Karpas-422 (cell line): Measurements from ENCODE around the gene WNT5B. TPM values are rescaled to one million over a fixed set of nuclear protein-coding genes. Genes with fewer than 3 reads are reported as not detected.

Experiments
- DNase-seq: peaks from one replicate; pipeline ENCODE4 v3.0.0-alpha.2; 2015
- H2AFZ ChIP-seq: fragments of 200-600 bp; sonication (generic); 2 replicates; pipeline ENCODE4 v1.6.1; 2014; ENCODE audit warnings: antibody characterized with exemption, low read length, mixed read lengths
- H3K27ac ChIP-seq: fragments of 200-600 bp; sonication (generic); 2 replicates; pipeline ENCODE4 v1.5.1; 2014; ENCODE audit warnings: mild to moderate bottlenecking, low read length, moderate library complexity
- H3K27me3 ChIP-seq: fragments of 200-600 bp; sonication (generic); 2 replicates; pipeline ENCODE4 v1.6.1; 2014; ENCODE audit warnings: low read length, mixed read lengths
- H3K36me3 ChIP-seq: fragments of 200-600 bp; sonication (generic); 2 replicates; pipeline ENCODE4 v1.6.1; 2014; ENCODE audit warnings: low read length, mixed read lengths; ENCODE audit not compliant: insufficient read depth
- H3K4me1 ChIP-seq: fragments of 200-600 bp; sonication (generic); 2 replicates; pipeline ENCODE4 v1.6.1; 2014; ENCODE audit warnings: mild to moderate bottlenecking, low read length, mixed read lengths
- H3K4me2 ChIP-seq: fragments of 200-600 bp; sonication (generic); 2 replicates; pipeline ENCODE4 v1.6.1; 2014; ENCODE audit warnings: low read length, low read depth, mild to moderate bottlenecking; ENCODE audit not compliant: poor library complexity, severe bottlenecking
- H3K4me3 ChIP-seq: fragments of 200-600 bp; sonication (generic); 2 replicates; pipeline ENCODE4 v1.5.1; 2014; ENCODE audit warnings: mild to moderate bottlenecking, antibody characterized with exemption, low read length, mixed read lengths
- H3K79me2 ChIP-seq: fragments of 200-600 bp; sonication (generic); 2 replicates; pipeline ENCODE4 v1.6.1; 2014; ENCODE audit warnings: mild to moderate bottlenecking, low read length, mixed read lengths
- H3K9ac ChIP-seq: fragments of 200-600 bp; sonication (generic); 2 replicates; pipeline ENCODE4 v1.6.0; 2014; ENCODE audit warnings: low read length
- H3K9me2 ChIP-seq: fragments of 200-600 bp; sonication (generic), shearing (Covaris generic); replicated peaks from 2 replicates; pipeline ENCODE4 v1.6.0; 2014; ENCODE audit warnings: mild to moderate bottlenecking, low read length, moderate library complexity; ENCODE audit not compliant: insufficient read depth
- H3K9me3 ChIP-seq: fragments of 300-700, 200-600 bp; sonication (generic); 2 replicates; pipeline ENCODE4 v1.6.1; 2014; ENCODE audit warnings: low read length, mixed read lengths
- H4K20me1 ChIP-seq: fragments of 200-600 bp; sonication (generic); 2 replicates; pipeline ENCODE4 v1.6.1; 2014; ENCODE audit warnings: mild to moderate bottlenecking, antibody characterized with exemption, low read length, low read depth; ENCODE audit not compliant: insufficient read depth
- total RNA-seq: library from RNA; depleted of rRNA; stranded (reverse); fragments of >200 nt; shearing (Covaris generic); gene quantifications from 2 replicates; pipeline ENCODE4 v1.2.3, GENCODE V29; 2014; ENCODE audit warnings: low replicate concordance

The WNT5B gene
- total RNA-seq, 1 experiment from 2014 or later, result not detected

DNA sequence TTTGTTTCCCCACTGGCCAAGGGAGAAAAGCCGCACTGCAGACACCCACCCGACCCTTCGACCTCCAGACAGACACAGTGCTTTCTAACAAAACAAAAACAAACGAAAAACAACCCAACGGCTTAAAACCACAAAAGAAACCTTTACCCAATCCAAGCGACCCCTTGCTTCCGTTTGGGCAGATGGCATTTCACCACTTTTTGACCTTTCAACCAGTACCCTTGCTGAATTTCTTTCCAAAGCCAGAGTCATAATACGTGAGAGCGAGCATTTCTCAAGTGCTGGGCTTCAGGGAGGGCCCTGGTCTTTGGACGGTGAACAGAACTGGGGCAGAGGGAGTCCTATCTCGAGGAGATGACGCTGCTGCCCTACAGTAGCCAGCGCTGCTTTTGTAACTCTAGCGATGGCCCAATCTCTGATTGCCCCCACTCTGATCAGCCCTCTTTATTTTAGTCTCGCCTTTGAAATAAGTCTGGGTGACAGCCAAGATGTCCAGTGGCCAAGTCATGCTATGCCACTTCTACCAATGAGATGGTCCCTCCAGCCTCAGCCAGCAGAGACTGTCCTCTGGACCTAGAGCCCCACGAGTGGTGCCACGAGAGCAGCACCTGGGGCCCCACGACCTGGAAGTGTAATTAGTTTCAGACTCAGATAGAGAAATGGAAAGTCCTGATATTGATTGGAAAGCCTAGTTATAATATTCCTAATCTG lies 40.0 kb downstream of the WNT5B start:
- no peak overlapping the region for H3K4me2 ChIP-seq
- H4K20me1 ChIP-seq, result no peaks in the 10 kb centered on the region
- peaks cover 4% of the 10 kb centered on the region; the same call in 1 of the 2 replicates for H3K4me1 ChIP-seq
- no peaks in the 10 kb centered on the region for H3K27me3 ChIP-seq
- H3K9ac ChIP-seq, result no peak overlapping the region
- H3K36me3 ChIP-seq, result no peaks in the 10 kb centered on the region
- no peaks in the 10 kb centered on the region for H3K9me3 ChIP-seq
- no peak overlapping the region for H2AFZ ChIP-seq
- H3K79me2 ChIP-seq, result no peaks in the 10 kb centered on the region
- H3K4me3 ChIP-seq, result no peak overlapping the region
- no peak for DNase-seq
- H3K27ac ChIP-seq, result no peak overlapping the region
- H3K9me2 ChIP-seq, result no peaks in the 10 kb centered on the region

DNA sequence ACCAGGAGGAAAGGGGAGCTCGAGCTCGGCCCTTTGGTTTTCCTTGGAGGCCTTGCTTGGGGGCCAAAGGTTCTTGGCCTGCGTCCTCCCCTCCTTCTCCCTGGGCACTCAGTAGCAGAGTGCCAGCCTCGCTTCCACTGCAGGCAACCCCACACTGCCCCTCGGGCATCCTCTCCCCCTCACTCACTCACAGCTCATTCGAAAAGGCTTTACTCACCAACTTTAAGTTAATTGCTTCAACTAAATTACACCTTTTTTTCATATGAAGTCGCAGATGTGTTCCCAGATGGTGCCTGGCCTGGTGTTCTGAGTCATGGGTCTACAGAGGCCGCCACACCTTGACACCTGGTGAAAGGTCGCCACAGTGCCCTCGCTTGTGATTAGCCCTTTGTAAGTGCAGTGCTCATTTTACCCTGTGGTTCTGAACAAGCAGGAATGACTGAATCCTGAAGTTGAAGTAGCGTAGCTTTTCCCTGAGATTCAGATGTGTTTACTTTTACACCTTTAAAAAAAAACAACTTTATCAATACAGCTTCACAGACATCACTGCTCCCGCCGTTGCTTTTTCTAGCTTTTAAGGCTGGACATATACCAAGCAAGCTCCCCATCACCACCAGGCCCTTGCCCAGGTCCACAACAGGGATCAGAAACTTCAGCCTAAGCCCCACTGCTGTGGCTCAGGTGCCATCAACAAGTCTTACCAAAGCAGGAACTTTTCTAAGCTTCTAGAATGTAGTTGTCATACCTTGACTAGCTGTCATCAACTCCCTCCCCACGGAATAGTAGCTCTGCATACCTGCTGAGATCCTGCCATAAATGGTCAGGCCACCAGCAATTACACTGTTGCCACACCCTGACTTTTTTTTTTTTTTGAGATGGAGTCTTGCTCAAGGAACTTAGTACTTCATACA lies 41.6 kb downstream of the WNT5B start:
- no peak overlapping the region for H3K4me2 ChIP-seq

DNA sequence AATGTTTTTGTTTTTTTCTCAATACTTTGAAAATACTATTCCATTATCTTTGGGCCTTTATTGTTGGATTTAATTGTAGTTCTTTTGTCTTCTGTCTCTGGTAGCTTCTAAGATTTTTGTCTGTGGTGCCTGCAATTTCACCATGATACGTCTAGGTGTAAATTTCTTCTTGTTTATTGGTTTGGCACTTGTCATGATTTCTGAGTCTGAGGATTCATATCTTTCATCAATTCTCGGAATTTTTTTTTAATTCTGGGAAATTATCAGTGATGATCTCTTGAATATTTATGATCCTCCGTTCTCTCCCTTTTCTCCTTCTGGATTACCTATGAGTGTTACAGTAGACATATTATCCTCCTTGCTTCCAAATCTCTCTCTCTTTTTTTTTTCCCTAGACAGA lies 47.0 kb downstream of the WNT5B start:
- Histone ChIP-seq H3K4me3 (no peak overlapping the region), H3K79me2 (no peaks in the 10 kb centered on the region), H3K4me1 (no peaks in the 10 kb centered on the region), H3K9me3 (no peaks in the 10 kb centered on the region), H3K9me2 (no peaks in the 10 kb centered on the region), H3K36me3 (no peaks in the 10 kb centered on the region), H3K4me2 (no peak overlapping the region), H2AFZ (no peak overlapping the region), H3K9ac (no peak overlapping the region), H3K27me3 (no peaks in the 10 kb centered on the region), H4K20me1 (no peaks in the 10 kb centered on the region), H3K27ac (no peak overlapping the region)
- no peak for DNase-seq

More for the DNA sequence above, 41.6 kb downstream of the WNT5B start:
- no peaks in the 10 kb centered on the region for H3K79me2 ChIP-seq
- H3K36me3 ChIP-seq, result no peaks in the 10 kb centered on the region
- no peak overlapping the region for H3K4me3 ChIP-seq
- H3K4me1 ChIP-seq, result no peaks in the 10 kb centered on the region
- H2AFZ ChIP-seq, result no peak overlapping the region
- no peaks in the 10 kb centered on the region for H3K9me3 ChIP-seq
- DNase-seq, result no peak
- no peaks in the 10 kb centered on the region for H4K20me1 ChIP-seq
- H3K9me2 ChIP-seq, result no peaks in the 10 kb centered on the region
- H3K27ac ChIP-seq, result no peak overlapping the region
- no peak overlapping the region for H3K9ac ChIP-seq
- no peaks in the 10 kb centered on the region for H3K27me3 ChIP-seq

DNA sequence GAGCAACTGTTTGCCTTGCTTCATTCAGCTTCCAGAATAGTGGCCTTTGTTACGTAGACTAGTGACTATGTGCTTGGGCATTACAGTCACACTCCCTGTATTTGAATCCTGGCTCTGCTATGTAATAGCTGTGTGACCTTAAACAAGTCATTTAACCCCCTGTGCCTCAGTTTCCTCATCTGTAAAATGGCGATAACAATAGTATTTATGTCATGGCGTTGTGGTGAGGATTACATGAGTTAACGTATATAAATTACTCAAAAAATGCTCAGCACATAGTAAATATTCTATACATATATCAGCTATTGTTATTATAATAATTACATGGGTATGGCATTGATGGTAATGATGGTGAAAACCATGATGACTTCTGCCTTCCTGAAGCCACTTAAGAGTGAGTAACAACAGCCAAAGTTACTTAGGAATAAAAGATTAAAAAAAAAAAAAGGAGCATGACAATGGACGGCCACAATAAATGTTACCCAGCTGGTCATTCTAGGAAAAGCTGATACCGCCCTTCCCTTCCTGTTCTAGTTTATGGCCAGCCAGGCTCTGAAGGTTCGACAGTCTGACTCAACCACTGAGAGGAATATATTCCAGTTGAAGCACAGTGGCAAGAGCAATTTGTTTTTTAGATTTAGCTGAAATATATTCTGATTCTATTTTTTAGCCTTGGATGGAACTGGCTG lies 51.9 kb downstream of the WNT5B start:
- DNase-seq, result no peak
- no peak overlapping the region for H3K27ac ChIP-seq
- no peaks in the 10 kb centered on the region for H3K9me3 ChIP-seq
- no peak overlapping the region for H3K4me3 ChIP-seq
- H3K79me2 ChIP-seq, result no peaks in the 10 kb centered on the region
- no peaks in the 10 kb centered on the region for H3K4me1 ChIP-seq
- no peak overlapping the region for H3K4me2 ChIP-seq
- no peaks in the 10 kb centered on the region for H3K9me2 ChIP-seq
- H3K27me3 ChIP-seq, result no peaks in the 10 kb centered on the region
- H3K36me3 ChIP-seq, result no peaks in the 10 kb centered on the region
- no peak overlapping the region for H3K9ac ChIP-seq
- H4K20me1 ChIP-seq, result no peaks in the 10 kb centered on the region
- no peak overlapping the region for H2AFZ ChIP-seq

DNA sequence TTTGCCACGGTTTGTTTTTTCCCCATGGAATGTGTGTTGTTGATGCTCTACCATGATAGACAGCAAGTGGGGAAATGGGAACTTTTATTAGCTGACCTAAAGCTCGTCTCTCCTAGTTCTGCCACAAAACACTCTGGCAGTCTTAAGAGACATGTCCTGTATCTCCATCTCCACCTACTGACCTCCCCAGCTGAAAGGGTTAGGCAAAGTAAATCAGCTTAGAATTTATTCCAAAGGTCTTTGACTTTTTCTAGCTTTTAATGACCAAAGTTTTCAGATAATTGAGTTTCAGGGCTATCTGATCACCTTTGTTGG lies 52.4 kb downstream of the WNT5B start:
- DNase-seq, result no peak
- Histone ChIP-seq H3K27me3 (no peaks in the 10 kb centered on the region), H3K4me3 (no peak overlapping the region), H4K20me1 (no peaks in the 10 kb centered on the region), H3K9me2 (no peaks in the 10 kb centered on the region), H3K4me2 (no peak overlapping the region), H3K4me1 (no peaks in the 10 kb centered on the region), H3K9ac (no peak overlapping the region), H3K79me2 (no peaks in the 10 kb centered on the region), H2AFZ (no peak overlapping the region), H3K27ac (no peak overlapping the region), H3K36me3 (no peaks in the 10 kb centered on the region), H3K9me3 (no peaks in the 10 kb centered on the region)

DNA sequence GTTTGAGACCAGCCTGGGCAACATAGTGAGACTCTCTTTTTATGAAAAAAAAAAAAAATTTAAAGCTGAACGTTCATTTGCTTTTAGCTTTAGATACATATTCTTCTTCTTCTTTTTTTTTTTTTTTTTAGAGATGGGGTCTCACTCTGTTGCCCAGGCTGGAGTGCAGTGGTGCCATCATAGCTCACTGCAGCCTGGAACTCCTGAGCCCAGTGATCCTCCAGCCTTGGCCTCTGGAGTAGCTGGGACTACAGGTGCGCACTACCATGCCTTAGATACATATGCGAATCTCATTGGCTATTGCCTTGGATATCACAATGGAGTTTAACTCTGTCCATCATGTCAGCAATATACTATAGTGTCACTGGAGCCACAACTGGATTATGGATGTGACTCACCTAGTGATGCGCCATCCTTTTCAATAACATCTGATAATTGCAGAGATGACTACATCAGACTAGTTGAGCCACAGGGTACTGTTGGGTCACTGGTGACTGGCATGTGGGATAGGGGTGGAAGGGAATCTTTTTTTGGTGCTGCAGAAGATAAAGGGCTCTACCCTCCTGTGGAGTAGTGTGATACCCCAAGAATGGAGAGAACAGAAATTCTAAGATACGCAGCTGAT lies 59.2 kb downstream of the WNT5B start:
- Histone ChIP-seq H3K4me3 (no peak overlapping the region), H2AFZ (no peak overlapping the region), H3K27me3 (no peaks in the 10 kb centered on the region), H3K36me3 (no peaks in the 10 kb centered on the region), H3K9me3 (no peaks in the 10 kb centered on the region), H3K9ac (no peak overlapping the region), H3K4me2 (no peak overlapping the region), H3K9me2 (no peaks in the 10 kb centered on the region), H3K4me1 (peaks cover 25% of the 10 kb centered on the region), H3K27ac (no peak overlapping the region), H4K20me1 (peaks cover 17% of the 10 kb centered on the region), H3K79me2 (peaks cover 22% of the 10 kb centered on the region)
- no peak for DNase-seq

DNA sequence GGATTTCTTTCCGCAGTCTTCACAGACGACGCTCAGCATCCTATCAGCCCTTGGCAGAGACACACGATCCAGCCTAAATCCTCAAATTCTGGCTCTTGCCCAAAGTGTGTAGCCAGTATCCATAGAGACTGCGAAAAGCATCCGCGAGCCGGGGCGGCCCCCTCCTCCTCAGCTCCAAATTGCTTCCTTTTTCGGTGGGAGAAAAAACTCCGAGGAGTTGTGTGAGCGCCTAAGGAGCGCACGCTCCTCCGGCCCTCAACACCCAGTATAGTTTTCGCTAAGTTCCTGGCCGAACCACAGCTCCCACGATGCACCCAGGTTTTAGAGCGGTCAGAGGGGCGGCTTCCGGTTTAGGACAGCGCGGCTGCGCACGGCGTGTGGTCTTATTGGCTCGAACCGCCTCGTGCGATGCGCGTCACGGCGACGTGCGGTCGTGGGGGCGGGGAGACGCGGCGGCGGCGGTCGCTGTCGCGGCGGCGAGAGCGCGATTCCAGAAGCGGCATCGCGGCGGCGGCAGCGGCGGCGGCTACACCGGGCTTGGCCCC lies 61.6 kb downstream of the WNT5B start, which contains the start of gene ADIPOR2:
Gene ADIPOR2, plus strand, starts transcription at position 493 of the 545 bp plus-strand sequence. CDS start 63,274 bp downstream, outside the sequence.
- Histone ChIP-seq H3K4me1 (peaks cover 36% of the 10 kb centered on the region), H3K36me3 (peaks cover 5% of the 10 kb centered on the region; the same call in 1 of the 2 replicates), H3K79me2 (peaks cover 47% of the 10 kb centered on the region), H3K27ac (peak within 1 kb of the TSS; percentile 67), H2AFZ (peak within 1 kb of the TSS; percentile 68; the same call in 1 of the 2 replicates), H4K20me1 (peaks cover 30% of the 10 kb centered on the region), H3K4me2 (peak within 1 kb of the TSS; percentile 82), H3K9me2 (no peaks in the 10 kb centered on the region), H3K27me3 (no peaks in the 10 kb centered on the region), H3K4me3 (peak within 1 kb of the TSS; percentile 91), H3K9ac (peak within 1 kb of the TSS; percentile 88), H3K9me3 (no peaks in the 10 kb centered on the region)
- DNase-seq, result peak; percentile 99
